HL-60 (cell line): ENCODE measurements around the gene LBH.

ENCODE experiments used
- CTCF ChIP-seq: IDR thresholded peaks from one replicate; pipeline ENCODE4 v1.5.1; 2011; ENCODE audit warnings: low read length, control low read depth, inconsistent platforms; ENCODE audit not compliant: insufficient read depth
- POLR2AphosphoS5 ChIP-seq: IDR thresholded peaks from 2 replicates; pipeline ENCODE4 v1.6.1; 2012; ENCODE audit warnings: low read depth
- SPI1 ChIP-seq: IDR thresholded peaks from 2 replicates; pipeline ENCODE4 v1.6.1; 2012; ENCODE audit warnings: low read depth, mild to moderate bottlenecking, borderline replicate concordance

- no peak for TF ChIP-seq CTCF
- no peak for TF ChIP-seq POLR2AphosphoS5
- TF ChIP-seq SPI1, result no peak
Measured at GRCh38 chr2:30271301-30271700, 40.0 kb downstream of the LBH start.
